HPDE6-E6E7 (cell line): ENCODE data around the gene CD3E.
A peak's percentile ranks its signal among the peaks of the same experiment; 100 is the strongest.
"Not testable (repeated sequence)": the region's sequence is repeated elsewhere in the genome, so short reads cannot be mapped to it uniquely, and the experiment has no call there.

Experiments used
- DNase-seq: peaks from one replicate; pipeline ENCODE4 v3.0.0; 2011; ENCODE audit warnings: missing footprints; ENCODE audit errors: extremely low spot score

CD3E gene

DNA sequence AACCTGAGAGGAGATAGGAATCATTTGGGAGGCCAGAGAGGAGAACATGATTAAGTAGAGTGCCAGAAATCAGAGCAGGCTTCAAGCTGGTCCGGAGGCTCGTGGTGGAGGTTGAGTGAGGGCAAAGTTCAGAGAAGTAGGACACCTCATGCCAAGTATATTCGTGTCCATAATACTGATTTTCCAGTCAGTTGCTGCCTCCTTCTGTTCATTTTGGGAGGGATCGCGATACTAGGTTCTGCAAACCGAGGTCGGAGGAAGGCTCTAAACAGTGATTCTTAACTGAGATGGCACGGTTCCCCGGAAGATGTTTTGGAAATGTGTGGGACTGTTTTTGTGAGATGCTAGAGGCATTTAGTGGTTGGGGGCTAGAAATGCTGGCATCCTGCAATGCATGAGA is 13.6 kb upstream of the CD3E start:
- DNase-seq, result peak; percentile 62

DNA sequence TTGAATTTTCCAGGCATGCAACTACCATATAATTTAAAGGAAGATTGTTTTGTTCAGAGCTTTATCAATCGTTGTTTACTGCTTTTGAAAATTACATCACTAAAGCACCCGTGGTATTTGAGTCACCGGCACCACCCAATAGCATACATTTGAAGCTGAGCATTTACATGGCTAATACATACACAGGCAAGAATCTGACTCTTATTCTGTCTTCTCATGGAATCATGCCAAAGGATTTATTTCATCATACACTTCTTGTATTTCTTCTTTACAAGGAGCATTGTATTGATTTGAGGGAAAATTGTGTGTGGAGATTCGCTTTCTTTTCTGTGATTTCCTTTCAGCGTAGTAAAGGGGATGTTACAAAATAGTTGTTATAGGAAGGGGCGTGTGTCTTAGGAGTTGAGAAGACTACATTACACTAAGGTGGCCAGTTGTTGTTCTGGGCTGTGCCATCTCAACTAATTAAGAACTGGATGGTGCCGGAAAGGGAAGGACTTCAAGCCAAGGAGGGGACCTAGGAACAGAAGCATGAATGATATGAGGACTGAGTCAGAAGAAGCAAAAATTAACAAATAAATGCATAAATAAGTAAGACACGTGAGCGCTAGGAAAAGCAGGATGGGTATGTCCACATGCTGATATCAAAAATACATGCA is 12.9 kb upstream of the CD3E start:
- DNase-seq, result peak; percentile 62

DNA sequence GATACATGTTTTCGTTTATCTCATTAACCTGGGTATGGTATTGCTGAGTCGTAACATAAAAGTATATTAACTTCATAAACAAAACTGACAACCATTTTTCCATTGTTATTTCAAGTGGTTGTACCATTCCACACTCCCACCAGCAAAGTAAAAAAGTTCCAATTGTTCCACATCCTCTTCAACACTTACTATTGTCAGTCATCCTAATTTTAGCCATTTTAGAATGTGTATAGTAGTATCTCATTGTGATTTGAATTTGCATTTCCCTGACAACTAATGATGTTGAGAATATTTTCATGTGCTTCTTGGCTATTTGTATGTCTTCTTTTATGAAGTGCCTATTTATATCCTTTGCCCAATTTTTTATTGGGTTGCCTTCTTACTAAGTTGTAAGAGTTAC is 10.5 kb upstream of the CD3E start:
- no peak for DNase-seq

DNA sequence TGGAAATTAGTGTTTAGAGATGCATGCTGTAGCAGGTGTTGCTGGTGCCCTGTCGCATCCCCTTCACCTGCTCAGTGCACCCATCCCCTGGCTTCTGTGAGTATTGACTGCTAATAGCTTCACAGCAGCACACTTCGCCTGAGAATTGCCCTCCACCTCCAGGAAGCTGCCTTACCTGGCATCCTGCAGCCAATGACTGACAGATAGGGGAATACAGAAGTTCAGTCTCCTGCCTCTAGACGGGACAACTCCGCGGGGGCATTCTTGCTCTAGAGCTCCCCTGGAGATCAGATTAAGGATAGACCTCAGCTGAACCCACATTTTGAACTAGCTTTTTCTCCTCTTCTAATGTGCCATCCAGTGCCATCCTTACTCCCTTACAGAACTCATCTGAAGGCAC is 9.3 kb upstream of the CD3E start:
- no peak for DNase-seq

DNA sequence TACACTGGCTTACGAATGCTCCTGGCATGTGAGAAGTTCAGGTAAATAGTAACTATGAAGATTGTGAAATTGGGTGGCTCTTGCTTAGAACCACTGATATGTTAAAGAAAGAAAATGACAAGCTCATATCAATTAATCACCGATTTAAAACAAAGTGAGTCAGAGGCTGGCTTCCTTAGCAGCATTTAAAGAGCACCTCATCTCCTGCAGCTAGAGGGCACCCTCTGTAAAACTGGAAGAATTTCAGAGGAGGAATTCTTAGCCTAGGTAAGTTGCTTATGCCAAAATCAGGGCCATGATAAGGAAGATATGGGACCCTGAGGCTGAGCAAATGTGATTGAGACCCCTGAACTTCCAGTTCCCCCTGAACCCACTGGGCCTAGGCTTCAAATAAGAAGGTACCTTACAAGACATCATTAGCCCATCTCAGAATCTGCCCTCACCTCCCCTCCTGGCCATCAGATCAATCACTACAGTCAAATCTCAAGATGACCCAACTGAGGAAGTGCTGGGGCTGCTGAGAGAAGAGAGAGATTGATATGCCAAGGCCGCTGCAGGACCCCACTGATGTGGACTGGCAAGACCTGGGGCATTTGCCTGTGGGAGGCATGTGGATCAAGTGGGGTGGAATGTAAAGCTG is 8.6 kb upstream of the CD3E start:
- DNase-seq, result peak; percentile 47

DNA sequence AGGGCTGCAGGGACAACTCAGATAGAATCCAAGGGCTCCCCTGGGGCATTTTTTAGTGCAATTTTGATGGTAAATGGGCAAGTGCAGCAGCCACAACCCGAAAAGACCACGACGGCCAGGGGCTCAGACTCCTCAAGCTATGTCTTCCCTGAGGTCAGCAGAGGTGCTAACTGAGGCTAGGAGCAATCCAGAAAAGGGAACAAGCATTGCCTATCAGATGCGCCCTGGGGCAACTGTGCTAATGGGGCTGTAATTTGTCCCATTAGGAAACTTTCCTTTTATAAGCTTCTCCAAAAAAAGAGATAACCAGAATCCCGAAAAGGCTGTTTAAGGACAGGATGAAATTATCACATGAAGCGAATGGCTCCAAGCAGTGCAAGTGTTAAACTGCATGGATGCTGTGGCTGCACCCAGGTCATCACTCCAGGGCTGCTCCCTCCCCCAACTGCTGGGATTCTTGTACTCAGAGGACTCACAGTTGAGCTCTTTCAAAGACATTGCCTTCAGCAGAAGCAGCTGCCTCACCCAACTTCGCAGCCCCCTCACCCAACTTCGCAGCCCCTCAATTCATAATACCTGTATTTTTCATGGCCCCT is 2.8 kb upstream of the CD3E start:
- no peak for DNase-seq

DNA sequence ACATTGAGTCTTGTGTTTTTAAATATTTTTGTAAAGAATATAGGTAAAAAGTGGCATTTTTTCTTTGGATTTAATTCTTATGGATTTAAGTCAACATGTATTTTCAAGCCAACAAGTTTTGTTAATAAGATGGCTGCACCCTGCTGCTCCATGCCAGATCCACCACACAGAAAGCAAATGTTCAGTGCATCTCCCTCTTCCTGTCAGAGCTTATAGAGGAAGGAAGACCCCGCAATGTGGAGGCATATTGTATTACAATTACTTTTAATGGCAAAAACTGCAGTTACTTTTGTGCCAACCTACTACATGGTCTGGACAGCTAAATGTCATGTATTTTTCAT is 333 bp upstream of the CD3E start:
- DNase-seq, result no peak

DNA sequence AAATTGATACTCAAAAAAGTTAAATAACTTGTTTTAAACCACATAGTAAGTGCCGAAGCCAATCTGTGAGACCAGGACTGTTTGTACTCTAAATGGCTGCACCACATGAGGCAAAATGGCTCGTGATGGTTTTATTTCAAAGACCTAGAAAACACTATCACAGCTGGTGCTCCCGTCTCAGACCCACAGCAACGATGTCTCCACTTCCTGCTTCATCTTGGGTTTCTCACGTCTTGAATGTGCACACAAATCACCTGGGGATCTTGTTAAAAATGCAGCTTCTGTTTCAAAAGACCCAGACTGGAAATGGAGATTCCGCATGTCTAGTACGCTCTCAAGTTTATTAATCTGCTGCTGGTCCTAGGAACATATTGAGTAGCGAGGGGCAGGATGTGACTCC is 1.2 kb downstream of the CD3E start:
- no peak for DNase-seq

DNA sequence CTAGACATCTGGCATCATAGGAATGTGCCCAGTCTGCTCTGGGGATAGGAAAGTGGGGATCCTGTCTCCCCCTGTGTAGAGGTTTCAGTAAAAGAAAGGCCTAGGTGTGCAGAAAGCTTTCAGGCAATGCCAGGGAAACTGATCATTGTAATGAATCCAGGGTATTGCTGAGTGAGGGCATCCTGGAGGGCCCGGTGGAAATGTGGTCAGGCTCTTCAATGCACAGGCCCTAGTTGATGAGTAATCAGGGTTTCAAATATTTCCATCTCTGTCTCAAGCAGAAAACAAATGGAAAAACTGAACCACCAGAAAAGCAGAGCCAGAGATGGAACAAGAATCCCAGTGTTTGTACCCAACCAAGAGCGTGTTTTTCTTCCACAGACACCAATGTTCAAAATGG is 2.0 kb downstream of the CD3E start:
- no peak for DNase-seq

DNA sequence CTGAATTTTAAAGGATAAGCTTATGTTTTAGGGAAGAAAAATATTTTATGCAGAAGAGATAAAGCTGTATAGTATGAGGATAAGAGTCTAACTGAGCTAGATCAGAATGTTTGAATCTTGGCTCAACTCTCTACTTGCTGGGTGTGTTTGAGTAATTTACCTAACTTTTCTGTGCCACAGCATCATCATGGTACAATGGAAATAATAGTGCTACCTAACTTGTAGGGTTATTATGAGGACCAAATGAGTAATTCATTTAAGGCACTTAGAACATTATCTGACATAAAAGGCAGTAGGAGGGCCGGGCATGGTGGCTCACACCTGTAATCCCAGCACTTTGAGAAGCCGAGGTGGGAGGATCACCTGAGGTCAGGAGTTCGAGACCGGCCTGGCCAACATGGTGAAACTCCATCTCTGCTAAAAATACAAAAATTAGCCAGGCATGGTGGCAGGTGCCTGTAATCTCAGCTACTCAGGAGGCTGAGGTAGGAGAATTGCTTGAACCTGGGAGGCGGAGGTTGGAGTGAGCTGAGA is 4.5 kb downstream of the CD3E start:
- DNase-seq, result not testable (repeated sequence)

DNA sequence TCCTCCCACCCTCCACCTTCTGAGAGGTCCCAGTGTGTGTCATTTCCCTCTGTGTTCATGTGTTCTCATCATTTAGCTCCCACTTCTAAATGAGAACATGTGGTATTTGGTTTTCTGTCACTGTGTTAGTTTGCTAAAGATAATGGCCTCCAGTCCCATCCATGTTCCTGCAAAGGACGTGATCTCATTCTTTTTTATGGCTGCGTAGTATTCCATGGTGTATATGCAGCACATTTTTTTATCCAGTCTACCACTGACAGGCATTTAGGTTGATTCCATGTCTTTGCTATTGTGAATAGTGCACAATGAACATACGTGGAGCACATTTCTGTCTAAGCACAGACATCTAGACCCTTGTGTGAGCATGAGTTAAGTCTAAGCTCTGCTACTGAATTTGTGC is 5.7 kb downstream of the CD3E start:
- no peak for DNase-seq

DNA sequence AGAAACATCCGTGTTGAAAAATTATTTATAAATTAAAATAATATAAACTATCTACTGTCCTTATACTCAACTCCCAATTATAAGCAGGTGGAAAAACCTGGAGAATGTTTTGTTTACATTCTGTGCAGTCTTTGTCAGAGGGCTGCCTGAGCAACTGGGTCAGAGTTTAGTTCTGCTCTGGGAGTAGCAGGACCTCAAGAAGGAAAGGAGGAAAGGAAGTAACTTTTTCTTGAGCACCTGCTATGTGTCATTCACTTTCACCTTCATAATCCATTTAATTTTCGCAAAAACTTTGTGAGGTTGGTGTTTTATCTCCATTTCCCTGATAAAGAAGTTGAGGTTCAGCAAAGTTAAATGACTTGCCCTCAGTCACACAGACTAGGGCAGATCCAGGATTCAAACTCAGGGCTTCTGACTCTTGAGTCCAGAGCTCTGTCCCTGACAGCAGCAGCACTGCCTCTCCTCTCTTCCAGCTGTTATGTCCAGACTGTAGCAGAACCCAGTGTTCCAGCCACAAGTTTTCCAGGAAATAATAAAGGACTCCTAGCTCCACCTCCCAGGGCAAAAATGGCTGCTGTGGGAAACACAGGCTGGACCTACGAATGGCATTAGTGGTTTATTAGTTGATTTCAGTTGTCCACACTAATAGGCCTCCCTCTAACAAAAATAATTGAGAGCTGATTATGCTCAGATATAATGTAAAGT is 6.4 kb downstream of the CD3E start:
- DNase-seq, result no peak

DNA sequence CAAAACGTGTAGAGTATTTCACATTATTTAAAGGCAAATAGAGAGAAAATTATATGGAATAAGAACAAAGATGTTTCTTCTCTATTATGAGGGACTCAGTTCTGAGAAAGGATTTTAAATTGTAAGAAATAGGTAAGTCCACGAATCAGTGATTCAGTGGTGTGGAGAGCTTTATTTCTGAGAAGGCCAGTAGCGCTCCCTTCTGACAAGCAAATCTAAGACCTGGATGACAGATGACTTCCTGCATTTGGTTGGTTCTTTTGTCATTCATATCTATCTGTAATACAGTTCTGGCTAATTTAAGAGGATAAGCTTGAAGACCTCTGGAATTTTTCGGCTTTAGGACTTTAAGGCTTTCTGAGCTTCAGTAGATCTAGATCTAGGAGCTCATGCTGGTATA is 7.0 kb downstream of the CD3E start:
- DNase-seq, result no peak

DNA sequence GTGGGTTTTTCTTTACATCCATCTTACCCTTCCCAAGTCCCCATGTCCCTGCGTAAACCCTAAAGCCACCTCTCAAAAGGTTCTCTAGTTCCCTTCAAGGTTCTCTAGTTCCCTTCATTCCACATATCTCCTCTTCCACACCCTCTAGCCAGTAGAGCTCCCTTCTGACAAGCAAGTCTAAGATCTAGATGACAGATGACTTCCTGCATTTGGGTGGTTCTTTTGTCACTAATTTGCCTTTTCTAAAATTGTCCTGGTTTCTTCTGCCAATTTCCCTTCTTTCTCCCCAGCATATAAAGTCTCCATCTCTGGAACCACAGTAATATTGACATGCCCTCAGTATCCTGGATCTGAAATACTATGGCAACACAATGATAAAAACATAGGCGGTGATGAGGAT is 7.8 kb downstream of the CD3E start:
- no peak for DNase-seq

DNA sequence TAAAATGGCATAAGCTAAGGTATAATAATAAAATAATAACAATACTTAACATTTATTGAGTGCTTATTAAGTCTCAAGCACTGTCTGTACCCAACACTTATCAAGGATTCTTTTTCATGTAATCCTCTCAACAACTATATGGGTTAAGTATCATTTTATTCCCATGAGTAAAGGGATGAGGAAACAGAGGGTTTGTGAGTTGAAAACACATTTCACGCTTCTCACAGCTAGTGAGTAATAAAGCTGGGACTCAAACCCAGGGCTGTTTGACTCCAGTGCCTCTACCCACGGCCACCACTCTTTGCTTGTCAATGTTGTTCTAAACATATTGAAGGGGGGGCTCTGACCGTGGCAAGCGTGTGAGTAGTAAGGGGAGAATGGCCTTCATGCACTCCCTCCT is 8.7 kb downstream of the CD3E start:
- DNase-seq, result no peak

DNA sequence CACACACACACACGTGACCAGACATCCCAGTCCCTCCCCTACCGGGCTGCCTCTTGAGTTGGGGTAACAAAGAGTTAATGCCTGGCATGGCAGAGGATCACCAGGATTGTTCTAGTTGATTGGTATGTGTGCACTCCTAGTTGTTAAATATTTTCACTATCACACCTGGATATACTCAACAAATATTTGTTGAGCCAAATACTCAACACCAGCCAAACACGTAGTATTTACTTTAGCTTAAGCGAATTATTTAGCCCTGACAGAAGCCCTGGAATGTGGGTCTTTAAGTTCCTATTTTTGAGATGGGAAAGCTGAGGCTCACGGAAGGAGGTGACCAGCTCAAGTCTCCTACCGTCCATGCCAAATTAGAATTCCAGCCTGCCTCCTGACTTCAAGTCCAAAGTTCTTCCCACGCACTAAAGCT is 10.5 kb downstream of the CD3E start:
- DNase-seq, result no peak

DNA sequence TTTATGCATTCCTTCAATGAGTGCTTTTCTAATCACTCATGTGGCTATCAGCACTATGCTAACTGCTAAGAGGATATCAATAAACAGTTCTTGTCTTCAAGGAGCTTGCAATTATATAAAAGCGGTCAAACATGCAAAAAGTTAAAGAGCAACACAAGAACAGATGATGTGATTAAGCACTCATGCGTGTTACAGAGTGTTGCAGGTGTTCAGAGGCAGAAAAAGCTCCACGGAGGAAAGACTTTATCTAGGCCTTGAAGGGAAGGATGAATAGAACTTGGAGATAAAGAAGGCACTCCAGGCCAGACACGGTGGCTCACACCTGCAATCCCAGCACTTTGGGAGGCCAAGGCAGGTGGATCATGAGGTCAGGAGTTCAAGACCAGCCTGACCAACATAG is 13.6 kb downstream of the CD3E start:
- DNase-seq, result no peak

DNA sequence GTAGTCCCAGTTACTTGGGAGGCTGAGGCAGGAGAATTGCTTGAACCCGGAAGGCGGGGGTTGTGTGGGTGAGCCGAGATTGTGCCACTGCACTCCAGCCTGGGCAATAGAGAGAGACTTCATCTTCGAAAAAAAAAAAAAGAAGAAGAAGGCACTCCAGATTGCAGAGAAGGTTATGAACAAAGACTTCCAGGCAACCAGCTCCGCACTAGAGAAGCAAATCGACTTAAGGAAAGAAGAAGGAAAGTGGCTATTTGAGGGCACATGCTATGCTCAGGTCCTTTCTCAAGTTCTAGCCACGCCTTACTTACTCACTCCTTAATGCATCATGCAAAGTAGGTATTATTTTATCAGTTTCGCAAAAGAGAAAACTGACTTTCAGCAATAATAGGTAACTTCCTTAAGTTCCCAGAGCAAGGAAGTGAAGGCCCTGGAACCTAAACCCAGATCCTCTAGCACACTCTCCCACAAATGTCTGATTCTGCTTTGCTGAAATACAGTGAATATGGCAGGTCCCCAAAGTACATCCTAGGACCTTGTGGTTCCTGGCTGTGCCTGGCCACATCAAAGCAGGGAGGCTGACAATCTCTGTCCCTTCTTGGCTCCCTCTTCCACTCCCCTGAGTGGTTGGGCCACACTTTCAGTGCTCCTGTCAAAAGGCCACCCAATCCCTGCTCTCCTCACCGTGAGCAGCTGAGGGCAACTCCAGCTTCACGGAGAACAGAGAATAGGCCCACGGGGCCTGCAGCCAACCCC is 14.2 kb downstream of the CD3E start:
- no peak for DNase-seq

DNA sequence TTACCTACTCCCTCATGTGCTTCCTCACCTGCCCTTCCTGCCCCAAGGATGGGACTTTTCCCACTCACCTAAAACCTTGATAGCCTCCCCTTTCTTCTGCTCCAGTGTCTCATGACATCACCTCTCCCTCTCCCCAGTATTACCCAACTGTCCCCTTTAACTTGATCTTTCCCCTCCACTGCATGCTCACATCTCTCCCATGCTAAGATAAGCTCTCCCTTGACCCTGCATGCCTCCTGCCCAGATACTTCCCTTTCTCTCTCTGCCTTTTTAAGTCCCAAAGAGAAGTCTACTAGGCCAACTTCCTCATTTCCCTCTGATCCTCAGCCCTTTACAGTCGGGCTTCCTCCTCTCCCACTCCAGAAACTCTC is 14.8 kb downstream of the CD3E start:
- DNase-seq, result no peak

DNA sequence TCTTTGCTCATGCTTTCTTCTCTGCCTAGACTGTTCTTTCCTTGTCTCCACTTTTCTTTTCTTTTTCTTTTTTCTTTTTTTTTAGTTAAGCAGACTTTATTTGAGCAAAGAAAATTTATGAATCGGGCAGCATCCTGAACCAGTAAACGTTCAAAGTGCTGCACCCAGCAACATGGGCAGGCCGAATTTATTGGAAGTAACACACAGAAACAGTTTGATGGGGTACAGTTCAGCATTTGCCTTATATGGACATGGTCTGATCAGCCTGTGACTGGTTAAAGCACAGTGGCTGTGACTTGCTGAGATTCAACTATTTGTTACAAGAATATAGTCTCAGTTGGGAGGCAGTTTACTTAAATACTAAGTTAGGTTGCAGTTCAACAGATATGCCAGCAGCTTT is 16.0 kb downstream of the CD3E start:
- no peak for DNase-seq

DNA sequence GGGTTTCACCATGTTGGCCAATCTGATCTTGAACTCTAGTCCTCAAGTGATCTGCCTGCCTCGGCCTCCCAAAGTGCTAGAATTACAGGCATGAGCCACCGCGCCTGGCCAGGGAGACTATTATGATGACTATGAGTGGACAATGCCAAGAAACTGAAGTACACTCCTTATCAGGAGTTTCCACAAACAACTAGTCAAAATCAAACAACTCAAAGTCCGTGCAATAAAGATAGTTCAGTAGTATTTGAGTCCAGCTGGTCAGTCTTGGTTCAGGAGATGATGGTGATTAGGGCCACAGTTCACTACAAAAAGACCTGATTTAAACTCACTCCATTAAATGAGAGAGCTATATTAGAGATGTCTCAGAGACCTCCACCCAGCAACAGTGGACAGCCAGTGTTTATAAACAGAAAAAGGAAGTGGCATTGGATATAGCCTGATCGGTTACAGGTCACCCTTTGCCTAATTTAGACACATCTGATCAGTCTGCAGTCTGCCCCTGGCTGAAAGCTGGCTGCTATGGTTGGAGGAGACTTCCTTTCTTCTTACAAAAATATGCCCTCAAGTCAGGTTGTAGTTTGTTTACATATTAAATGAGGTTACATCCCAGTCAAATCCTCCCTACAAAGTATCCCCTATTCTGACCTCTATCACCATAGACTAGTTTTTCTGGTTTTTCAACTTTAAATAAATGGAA is 17.0 kb downstream of the CD3E start:
- DNase-seq, result no peak

DNA sequence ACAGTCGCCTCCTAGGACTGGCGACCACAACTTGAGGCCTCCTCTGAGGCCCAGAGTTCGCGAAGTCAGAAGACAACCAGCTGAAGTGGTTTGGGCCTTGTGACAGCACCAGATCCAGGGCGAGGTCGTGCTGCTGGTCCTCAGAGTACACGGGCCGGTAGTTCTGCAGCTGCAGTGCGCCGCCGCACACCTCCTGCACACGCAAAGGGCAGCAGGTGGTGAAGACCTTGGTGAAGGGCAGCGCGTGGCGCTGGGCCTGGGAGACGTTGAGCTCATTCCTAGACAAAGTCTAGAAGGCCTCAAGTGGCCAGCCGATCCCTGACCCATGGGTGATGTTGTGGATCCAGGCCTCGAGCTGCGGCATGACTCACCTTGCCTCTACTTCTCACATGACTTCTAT is 18.2 kb downstream of the CD3E start:
- DNase-seq, result no peak
